Choroid plexus epithelial cell (primary cell): ENCODE data around the gene STXBP4.

Source experiments
- DNase-seq: peaks from one replicate; pipeline ENCODE4 v3.0.0-alpha.2; 2010; ENCODE audit warnings: low read depth
- H3K4me3 ChIP-seq: 2 replicates; pipeline ENCODE4 v1.5.1; 2011; ENCODE audit warnings: low read depth, mild to moderate bottlenecking, control low read depth, low read length, moderate library complexity
- CTCF ChIP-seq: conservative IDR thresholded peaks from 2 replicates; pipeline ENCODE4 v1.5.1; 2011; ENCODE audit warnings: low read depth, mild to moderate bottlenecking, control low read depth, inconsistent platforms, low read length, moderate library complexity

The STXBP4 gene

GRCh38 chr17:55160501-55160900 is 191.9 kb downstream of the STXBP4 start:
- H3K4me3 ChIP-seq = no peak overlapping the region
- DNase-seq = no peak
- TF ChIP-seq CTCF = no peak

GRCh38 chr17:55161935-55162555 is 193.5 kb downstream of the STXBP4 start:
- no peak for TF ChIP-seq CTCF
- H3K4me3 ChIP-seq = no peak overlapping the region
- DNase-seq = peak; percentile 79

- no peak for TF ChIP-seq CTCF
- no peak for DNase-seq
- H3K4me3 ChIP-seq = no peak overlapping the region
These were observed 194.0 kb downstream of the STXBP4 start for GRCh38 chr17:55162556-55162946.

GRCh38 chr17:55163408-55163807 is 194.8 kb downstream of the STXBP4 start:
- DNase-seq = no peak
- no peak overlapping the region for H3K4me3 ChIP-seq
- TF ChIP-seq CTCF = no peak

- DNase-seq = no peak
- no peak overlapping the region for H3K4me3 ChIP-seq
- TF ChIP-seq CTCF = no peak
These were observed 197.9 kb downstream of the STXBP4 start for GRCh38 chr17:55166506-55166905.

GRCh38 chr17:55167024-55167725 is 198.6 kb downstream of the STXBP4 start:
- no peak for DNase-seq
- no peak for TF ChIP-seq CTCF
- no peak overlapping the region for H3K4me3 ChIP-seq
